GM21619 (cell line): ENCODE data around the gene SAG.
"Not testable (repeated sequence)": the region's sequence is repeated elsewhere in the genome, so short reads cannot be mapped to it uniquely, and the experiment has no call there.

Source experiments
- ATAC-seq: cut with Tn5 transposase; IDR thresholded peaks from one replicate; pipeline ENCODE4 v1.9.1; 2021; ENCODE audit not compliant: unreplicated experiment

The SAG gene

GRCh38 chr2:233328922-233329321, 21.3 kb downstream of the SAG start:
- ATAC-seq, result no peak

- ATAC-seq, result no peak
Measured at GRCh38 chr2:233329489-233330135, 22.0 kb downstream of the SAG start.

GRCh38 chr2:233331536-233331935, 23.9 kb downstream of the SAG start:
- ATAC-seq, result peak; percentile 93

GRCh38 chr2:233332125-233332524, 24.5 kb downstream of the SAG start:
- no peak for ATAC-seq

GRCh38 chr2:233334915-233335314, 27.3 kb downstream of the SAG start:
- no peak for ATAC-seq

GRCh38 chr2:233336091-233336490, 28.5 kb downstream of the SAG start:
- ATAC-seq, result not testable (repeated sequence)

- ATAC-seq, result no peak
Measured at GRCh38 chr2:233336541-233336940, 28.9 kb downstream of the SAG start.

- ATAC-seq, result no peak
Measured at GRCh38 chr2:233338046-233338445, 30.4 kb downstream of the SAG start.

- ATAC-seq, result no peak
Measured at GRCh38 chr2:233338812-233339368, 31.3 kb downstream of the SAG start.

- no peak for ATAC-seq
Measured at GRCh38 chr2:233339427-233339826, 31.8 kb downstream of the SAG start.

- ATAC-seq, result no peak
Measured at GRCh38 chr2:233341296-233341695, 33.7 kb downstream of the SAG start.

GRCh38 chr2:233342301-233342700, 34.7 kb downstream of the SAG start:
- ATAC-seq, result no peak

- no peak for ATAC-seq
Measured at GRCh38 chr2:233343171-233343705, 35.6 kb downstream of the SAG start.

GRCh38 chr2:233346376-233346775, 38.8 kb downstream of the SAG start:
- no peak for ATAC-seq

GRCh38 chr2:233346930-233347329, 39.3 kb downstream of the SAG start:
- ATAC-seq, result no peak

- ATAC-seq, result peak; percentile 69
Measured at GRCh38 chr2:233349005-233349998, 41.7 kb downstream of the SAG start.

GRCh38 chr2:233350708-233351107, 43.1 kb downstream of the SAG start:
- ATAC-seq, result no peak

- no peak for ATAC-seq
Measured at GRCh38 chr2:233351423-233351822, 43.8 kb downstream of the SAG start.

GRCh38 chr2:233352141-233352842, 44.7 kb downstream of the SAG start:
- ATAC-seq, result no peak

GRCh38 chr2:233353101-233353768, 45.6 kb downstream of the SAG start:
- ATAC-seq, result no peak
